Kidney epithelial cell (primary cell): ENCODE data around the gene WDR77. TPM values are rescaled to one million over a fixed set of nuclear protein-coding genes. Genes with fewer than 3 reads are reported as not detected.

ENCODE experiments used
- DNase-seq: peaks from one replicate; pipeline ENCODE4 v3.0.0-alpha.2; 2010; ENCODE audit warnings: low read depth
- H3K27me3 ChIP-seq: 2 replicates; pipeline ENCODE4 v1.6.0; 2011; ENCODE audit warnings: low read length; ENCODE audit not compliant: control insufficient read depth, insufficient read depth
- H3K36me3 ChIP-seq: 2 replicates; pipeline ENCODE4 v1.5.1; 2011; ENCODE audit warnings: low read length; ENCODE audit not compliant: control insufficient read depth, insufficient read depth
- H3K4me3 ChIP-seq: 2 replicates; pipeline ENCODE4 v1.5.1; 2011; ENCODE audit warnings: low read depth, mild to moderate bottlenecking, control low read depth, low read length
- total RNA-seq: library from RNA; depleted of rRNA; stranded (reverse); fragments of >200 nt; gene quantifications from 2 replicates; pipeline ENCODE4 v1.2.3, GENCODE V29; 2015
- TF ChIP-seq, protein P1 (sequence below): IDR thresholded peaks from 2 replicates; pipeline ENCODE4 v1.5.1; 2011; ENCODE audit warnings: mild to moderate bottlenecking, moderate library complexity, low read length, control low read depth, inconsistent platforms; ENCODE audit not compliant: insufficient read depth, poor library complexity, severe bottlenecking

Gene WDR77
- total RNA-seq = 39.7 and 40.5 TPM in 2 replicates

DNA sequence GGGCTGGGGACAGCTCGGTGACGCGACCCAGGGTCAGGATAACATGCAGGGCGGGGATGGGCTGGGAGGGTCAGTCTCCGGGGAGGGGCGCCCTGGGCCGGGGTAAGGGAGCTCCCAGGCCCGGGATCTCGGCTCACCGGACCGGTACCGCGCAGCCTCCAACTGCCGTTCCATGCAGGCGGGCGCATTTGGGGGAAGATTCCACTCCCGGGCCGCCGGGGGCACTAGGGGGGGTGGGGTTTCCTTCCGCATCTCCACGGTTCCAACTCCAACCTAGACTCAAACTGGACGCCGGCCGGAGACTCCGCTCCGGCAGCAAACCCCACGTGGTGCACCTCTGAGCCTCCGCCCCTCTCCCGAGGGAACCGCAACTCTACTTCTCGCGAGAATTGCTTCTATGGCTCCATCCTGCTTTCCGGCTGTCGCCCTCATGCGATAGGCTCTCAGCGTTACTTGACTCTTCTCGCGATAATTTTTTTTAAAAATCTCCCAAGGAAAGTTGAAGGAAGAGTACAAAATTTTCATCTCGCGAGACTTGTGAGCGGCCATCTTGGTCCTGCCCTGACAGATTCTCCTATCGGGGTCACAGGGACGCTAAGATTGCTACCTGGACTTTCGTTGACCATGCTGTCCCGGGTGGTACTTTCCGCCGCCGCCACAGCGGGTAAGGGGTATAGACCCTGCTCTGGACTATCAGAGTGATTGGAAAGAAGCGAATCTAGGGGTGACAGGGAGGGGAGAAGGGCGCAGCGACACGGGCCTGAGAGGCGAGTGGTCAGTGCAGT is at the start of gene WDR77, which contains the start of gene ATP5PB:
Gene WDR77, minus strand, starts transcription at position 339 of the 785 bp plus-strand sequence. Its CDS starts 87 bp downstream, at position 252.
Gene ATP5PB, plus strand, starts transcription at position 547 of the 785 bp plus-strand sequence. Its CDS starts 78 bp downstream, at position 625.
- TF ChIP-seq, protein P1, sequence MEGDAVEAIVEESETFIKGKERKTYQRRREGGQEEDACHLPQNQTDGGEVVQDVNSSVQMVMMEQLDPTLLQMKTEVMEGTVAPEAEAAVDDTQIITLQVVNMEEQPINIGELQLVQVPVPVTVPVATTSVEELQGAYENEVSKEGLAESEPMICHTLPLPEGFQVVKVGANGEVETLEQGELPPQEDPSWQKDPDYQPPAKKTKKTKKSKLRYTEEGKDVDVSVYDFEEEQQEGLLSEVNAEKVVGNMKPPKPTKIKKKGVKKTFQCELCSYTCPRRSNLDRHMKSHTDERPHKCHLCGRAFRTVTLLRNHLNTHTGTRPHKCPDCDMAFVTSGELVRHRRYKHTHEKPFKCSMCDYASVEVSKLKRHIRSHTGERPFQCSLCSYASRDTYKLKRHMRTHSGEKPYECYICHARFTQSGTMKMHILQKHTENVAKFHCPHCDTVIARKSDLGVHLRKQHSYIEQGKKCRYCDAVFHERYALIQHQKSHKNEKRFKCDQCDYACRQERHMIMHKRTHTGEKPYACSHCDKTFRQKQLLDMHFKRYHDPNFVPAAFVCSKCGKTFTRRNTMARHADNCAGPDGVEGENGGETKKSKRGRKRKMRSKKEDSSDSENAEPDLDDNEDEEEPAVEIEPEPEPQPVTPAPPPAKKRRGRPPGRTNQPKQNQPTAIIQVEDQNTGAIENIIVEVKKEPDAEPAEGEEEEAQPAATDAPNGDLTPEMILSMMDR = no peak
- Histone ChIP-seq H3K27me3 (no peaks in the 10 kb centered on the region), H3K4me3 (peak within 1 kb of the TSS; percentile 91), H3K36me3 (peaks cover 2% of the 10 kb centered on the region)
- peak; percentile 97 for DNase-seq

DNA sequence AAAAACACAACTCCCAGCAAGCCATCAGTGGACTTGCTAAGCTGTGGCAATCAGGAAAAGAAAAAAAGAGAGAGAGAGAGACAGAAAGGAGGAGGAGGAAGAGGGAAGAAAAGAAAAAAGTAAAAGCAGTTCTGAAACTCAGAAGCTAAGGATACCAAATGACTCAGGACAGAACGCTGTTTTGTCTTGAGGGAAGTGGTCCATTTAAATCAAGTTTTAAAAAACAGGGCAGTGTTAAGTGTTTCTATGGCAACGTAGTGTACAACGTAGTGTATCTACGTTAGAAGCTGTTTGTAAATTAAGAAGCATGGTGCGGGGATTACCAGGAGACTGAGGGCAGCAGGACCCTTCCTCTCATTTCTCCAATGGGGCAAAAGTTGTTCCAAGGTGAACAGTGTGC is 48.5 kb upstream of the WDR77 start:
- Histone ChIP-seq H3K27me3 (peaks cover 2% of the 10 kb centered on the region), H3K36me3 (no peaks in the 10 kb centered on the region), H3K4me3 (no peak overlapping the region)
- no peak for DNase-seq
- TF ChIP-seq, protein P1 = no peak

GRCh38 chr1:111496398-111496797 is 47.3 kb upstream of the WDR77 start:
- no peaks in the 10 kb centered on the region for H3K36me3 ChIP-seq
- H3K27me3 ChIP-seq = peaks cover 2% of the 10 kb centered on the region
- TF ChIP-seq, protein P1 = no peak
- DNase-seq = no peak
- H3K4me3 ChIP-seq = no peak overlapping the region

- Histone ChIP-seq H3K36me3 (no peaks in the 10 kb centered on the region), H3K4me3 (no peak overlapping the region), H3K27me3 (no peaks in the 10 kb centered on the region)
- TF ChIP-seq, protein P1 = no peak
- no peak for DNase-seq
Measured at GRCh38 chr1:111491070-111491469, 42.0 kb upstream of the WDR77 start.

GRCh38 chr1:111490220-111490619 is 41.2 kb upstream of the WDR77 start:
- TF ChIP-seq, protein P1 = no peak
- no peak overlapping the region for H3K4me3 ChIP-seq
- no peaks in the 10 kb centered on the region for H3K36me3 ChIP-seq
- H3K27me3 ChIP-seq = no peaks in the 10 kb centered on the region
- no peak for DNase-seq
